Neural cell (in vitro differentiated cells): ENCODE measurements around the gene TEAD4. TPM values are rescaled to one million over a fixed set of nuclear protein-coding genes. Genes with fewer than 3 reads are reported as not detected.

Source experiments
- H2AFZ ChIP-seq: fragments of 200-600, 300-800 bp; sonication (generic), shearing (Covaris generic); 2 replicates; pipeline ENCODE4 v1.6.0; 2014; ENCODE audit warnings: low read depth, mild to moderate bottlenecking, antibody characterized with exemption, low read length, moderate library complexity
- H3F3A ChIP-seq: fragments of 200-600 bp; shearing (Covaris generic); 2 replicates; pipeline ENCODE4 v1.6.1; 2016; ENCODE audit warnings: mild to moderate bottlenecking, moderate library complexity, mixed read lengths, antibody characterized with exemption, low read length; ENCODE audit not compliant: insufficient read depth, poor library complexity, severe bottlenecking
- H3K27ac ChIP-seq: fragments of 200-600, 300-800 bp; sonication (generic), shearing (Covaris generic); 2 replicates; pipeline ENCODE4 v1.5.1; 2014; ENCODE audit warnings: mild to moderate bottlenecking, low read length, moderate library complexity
- H3K27me3 ChIP-seq: fragments of 300-800, 200-600 bp; sonication (generic), shearing (Covaris generic); 2 replicates; pipeline ENCODE4 v1.6.0; 2014; ENCODE audit warnings: mild to moderate bottlenecking, low read depth, low read length, moderate library complexity; ENCODE audit not compliant: insufficient read depth
- H3K36me3 ChIP-seq: fragments of 300-800, 200-600 bp; sonication (generic), shearing (Covaris generic); 2 replicates; pipeline ENCODE4 v1.5.1; 2014; ENCODE audit warnings: mild to moderate bottlenecking, antibody characterized with exemption, low read length, moderate library complexity; ENCODE audit not compliant: insufficient read depth
- H3K4me2 ChIP-seq: fragments of 300-800, 200-600 bp; sonication (generic), shearing (Covaris generic); 2 replicates; pipeline ENCODE4 v1.6.0; 2014; ENCODE audit warnings: mild to moderate bottlenecking, low read length
- H3K4me3 ChIP-seq: fragments of 300-800, 200-600 bp; sonication (generic), shearing (Covaris generic); 2 replicates; pipeline ENCODE4 v1.5.1; 2014; ENCODE audit warnings: mild to moderate bottlenecking, low read length, moderate library complexity
- H3K79me2 ChIP-seq: fragments of 200-600 bp; shearing (Covaris generic); replicated peaks from 2 replicates; pipeline ENCODE4 v1.6.0; 2014; ENCODE audit warnings: mild to moderate bottlenecking, low read length, moderate library complexity; ENCODE audit not compliant: insufficient read depth
- H3K9ac ChIP-seq: fragments of 300-800, 200-600 bp; sonication (generic), shearing (Covaris generic); 2 replicates; pipeline ENCODE4 v1.6.1; 2016; ENCODE audit warnings: mild to moderate bottlenecking, low read length, mixed read lengths
- H3K9me2 ChIP-seq: fragments of 200-600 bp; shearing (Covaris generic); 2 replicates; pipeline ENCODE4 v1.6.1; 2016; ENCODE audit warnings: mild to moderate bottlenecking, low read length, mixed read lengths; ENCODE audit not compliant: insufficient read depth
- H3K9me3 ChIP-seq: fragments of 200-600, 300-800 bp; sonication (generic), shearing (Covaris generic); 2 replicates; pipeline ENCODE4 v1.6.1; 2016; ENCODE audit warnings: mild to moderate bottlenecking, mixed run types, low read length, moderate library complexity, mixed read lengths
- H4K20me1 ChIP-seq: fragments of 200-600 bp; shearing (Covaris generic); 2 replicates; pipeline ENCODE4 v1.6.1; 2016; ENCODE audit warnings: mild to moderate bottlenecking, mixed run types; ENCODE audit not compliant: insufficient read depth
- EP300 ChIP-seq: fragments of 450-650 bp; conservative IDR thresholded peaks from 2 replicates; pipeline ENCODE4 v1.6.1; 2014; ENCODE audit warnings: antibody characterized with exemption, mild to moderate bottlenecking, moderate library complexity; ENCODE audit not compliant: poor library complexity, severe bottlenecking
- EZH2 ChIP-seq: fragments of 200-600, 300-800 bp; shearing (Covaris generic), sonication (generic); IDR thresholded peaks from 2 replicates; pipeline ENCODE4 v1.6.1; 2014; ENCODE audit warnings: antibody characterized with exemption, low read length, borderline replicate concordance, mild to moderate bottlenecking; ENCODE audit not compliant: insufficient read depth, poor library complexity, severe bottlenecking
- MXI1 ChIP-seq: fragments of 450-650 bp; conservative IDR thresholded peaks from 2 replicates; pipeline ENCODE4 v1.6.1; 2014; ENCODE audit warnings: antibody characterized with exemption, mild to moderate bottlenecking; ENCODE audit not compliant: poor library complexity, severe bottlenecking
- POLR2AphosphoS5 ChIP-seq: IDR thresholded peaks from 2 replicates; pipeline ENCODE4 v1.6.1; 2012
- RAD21 ChIP-seq: fragments of 450-650 bp; conservative IDR thresholded peaks from 2 replicates; pipeline ENCODE4 v1.6.1; 2014; ENCODE audit warnings: antibody characterized with exemption, mild to moderate bottlenecking, moderate library complexity
- SMC3 ChIP-seq: fragments of 450-650 bp; conservative IDR thresholded peaks from 2 replicates; pipeline ENCODE4 v1.6.1; 2014; ENCODE audit warnings: antibody characterized with exemption, mild to moderate bottlenecking, moderate library complexity; ENCODE audit not compliant: poor library complexity
- TAF1 ChIP-seq: IDR thresholded peaks from 2 replicates; pipeline ENCODE4 v1.6.1; 2012; ENCODE audit warnings: low read depth
- polyA plus RNA-seq: library from polyadenylated mRNA; depleted of rRNA; stranded (reverse); fragments of >200 nt; gene quantifications from 2 replicates; pipeline ENCODE4 v1.2.3, GENCODE V29; 2014
- TF ChIP-seq, protein P1 (sequence below): fragments of 450-650 bp; IDR thresholded peaks from 2 replicates; pipeline ENCODE4 v1.5.1; 2014; ENCODE audit warnings: antibody characterized with exemption, mild to moderate bottlenecking, moderate library complexity; ENCODE audit not compliant: poor library complexity, severe bottlenecking
- TF ChIP-seq, protein P2 (sequence below): IDR thresholded peaks from 2 replicates; pipeline ENCODE4 v1.6.1; 2012; ENCODE audit warnings: borderline replicate concordance

The TEAD4 gene
- polyA plus RNA-seq, 1 donor from 2014 or later, result 1.6 TPM

DNA sequence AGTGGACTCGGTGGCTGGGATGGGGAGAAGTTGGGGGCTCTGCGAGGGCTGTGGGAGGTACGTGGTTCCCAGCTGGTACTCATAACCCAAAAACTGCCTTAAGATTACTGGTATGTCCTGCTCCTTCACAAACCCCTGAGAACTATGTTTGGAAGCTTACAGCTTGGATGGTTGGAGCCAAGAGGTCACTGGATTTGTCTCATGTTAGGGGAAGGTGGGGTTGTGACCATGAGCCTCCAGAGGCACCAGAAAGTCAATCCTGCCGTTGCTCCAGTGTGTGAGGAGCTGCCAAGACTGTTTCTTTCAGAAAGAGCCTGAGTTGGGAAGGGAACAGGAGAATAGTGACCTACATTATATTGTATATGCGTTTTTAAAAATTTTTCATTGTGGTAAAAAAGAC, 33.5 kb downstream of the TEAD4 start:
- no peak overlapping the region for H3K4me2 ChIP-seq
- no peak overlapping the region for H3K27ac ChIP-seq
- no peak overlapping the region for H2AFZ ChIP-seq
- TF ChIP-seq, protein P1, sequence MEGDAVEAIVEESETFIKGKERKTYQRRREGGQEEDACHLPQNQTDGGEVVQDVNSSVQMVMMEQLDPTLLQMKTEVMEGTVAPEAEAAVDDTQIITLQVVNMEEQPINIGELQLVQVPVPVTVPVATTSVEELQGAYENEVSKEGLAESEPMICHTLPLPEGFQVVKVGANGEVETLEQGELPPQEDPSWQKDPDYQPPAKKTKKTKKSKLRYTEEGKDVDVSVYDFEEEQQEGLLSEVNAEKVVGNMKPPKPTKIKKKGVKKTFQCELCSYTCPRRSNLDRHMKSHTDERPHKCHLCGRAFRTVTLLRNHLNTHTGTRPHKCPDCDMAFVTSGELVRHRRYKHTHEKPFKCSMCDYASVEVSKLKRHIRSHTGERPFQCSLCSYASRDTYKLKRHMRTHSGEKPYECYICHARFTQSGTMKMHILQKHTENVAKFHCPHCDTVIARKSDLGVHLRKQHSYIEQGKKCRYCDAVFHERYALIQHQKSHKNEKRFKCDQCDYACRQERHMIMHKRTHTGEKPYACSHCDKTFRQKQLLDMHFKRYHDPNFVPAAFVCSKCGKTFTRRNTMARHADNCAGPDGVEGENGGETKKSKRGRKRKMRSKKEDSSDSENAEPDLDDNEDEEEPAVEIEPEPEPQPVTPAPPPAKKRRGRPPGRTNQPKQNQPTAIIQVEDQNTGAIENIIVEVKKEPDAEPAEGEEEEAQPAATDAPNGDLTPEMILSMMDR, result no peak
- no peak for TF ChIP-seq EZH2
- no peak for TF ChIP-seq MXI1
- TF ChIP-seq SMC3, result no peak
- no peak for TF ChIP-seq TAF1
- no peak for TF ChIP-seq EP300
- TF ChIP-seq POLR2AphosphoS5, result no peak
- TF ChIP-seq RAD21, result no peak
- TF ChIP-seq, protein P2, sequence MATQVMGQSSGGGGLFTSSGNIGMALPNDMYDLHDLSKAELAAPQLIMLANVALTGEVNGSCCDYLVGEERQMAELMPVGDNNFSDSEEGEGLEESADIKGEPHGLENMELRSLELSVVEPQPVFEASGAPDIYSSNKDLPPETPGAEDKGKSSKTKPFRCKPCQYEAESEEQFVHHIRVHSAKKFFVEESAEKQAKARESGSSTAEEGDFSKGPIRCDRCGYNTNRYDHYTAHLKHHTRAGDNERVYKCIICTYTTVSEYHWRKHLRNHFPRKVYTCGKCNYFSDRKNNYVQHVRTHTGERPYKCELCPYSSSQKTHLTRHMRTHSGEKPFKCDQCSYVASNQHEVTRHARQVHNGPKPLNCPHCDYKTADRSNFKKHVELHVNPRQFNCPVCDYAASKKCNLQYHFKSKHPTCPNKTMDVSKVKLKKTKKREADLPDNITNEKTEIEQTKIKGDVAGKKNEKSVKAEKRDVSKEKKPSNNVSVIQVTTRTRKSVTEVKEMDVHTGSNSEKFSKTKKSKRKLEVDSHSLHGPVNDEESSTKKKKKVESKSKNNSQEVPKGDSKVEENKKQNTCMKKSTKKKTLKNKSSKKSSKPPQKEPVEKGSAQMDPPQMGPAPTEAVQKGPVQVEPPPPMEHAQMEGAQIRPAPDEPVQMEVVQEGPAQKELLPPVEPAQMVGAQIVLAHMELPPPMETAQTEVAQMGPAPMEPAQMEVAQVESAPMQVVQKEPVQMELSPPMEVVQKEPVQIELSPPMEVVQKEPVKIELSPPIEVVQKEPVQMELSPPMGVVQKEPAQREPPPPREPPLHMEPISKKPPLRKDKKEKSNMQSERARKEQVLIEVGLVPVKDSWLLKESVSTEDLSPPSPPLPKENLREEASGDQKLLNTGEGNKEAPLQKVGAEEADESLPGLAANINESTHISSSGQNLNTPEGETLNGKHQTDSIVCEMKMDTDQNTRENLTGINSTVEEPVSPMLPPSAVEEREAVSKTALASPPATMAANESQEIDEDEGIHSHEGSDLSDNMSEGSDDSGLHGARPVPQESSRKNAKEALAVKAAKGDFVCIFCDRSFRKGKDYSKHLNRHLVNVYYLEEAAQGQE, result no peak
- H3K79me2 ChIP-seq, result no peaks in the 10 kb centered on the region
- H3K9me3 ChIP-seq, result no peaks in the 10 kb centered on the region
- H3K9me2 ChIP-seq, result no peaks in the 10 kb centered on the region
- no peaks in the 10 kb centered on the region for H3F3A ChIP-seq
- no peaks in the 10 kb centered on the region for H3K36me3 ChIP-seq
- H3K4me3 ChIP-seq, result no peak overlapping the region
- H3K9ac ChIP-seq, result no peak overlapping the region
- no peaks in the 10 kb centered on the region for H4K20me1 ChIP-seq
- H3K27me3 ChIP-seq, result no peaks in the 10 kb centered on the region

DNA sequence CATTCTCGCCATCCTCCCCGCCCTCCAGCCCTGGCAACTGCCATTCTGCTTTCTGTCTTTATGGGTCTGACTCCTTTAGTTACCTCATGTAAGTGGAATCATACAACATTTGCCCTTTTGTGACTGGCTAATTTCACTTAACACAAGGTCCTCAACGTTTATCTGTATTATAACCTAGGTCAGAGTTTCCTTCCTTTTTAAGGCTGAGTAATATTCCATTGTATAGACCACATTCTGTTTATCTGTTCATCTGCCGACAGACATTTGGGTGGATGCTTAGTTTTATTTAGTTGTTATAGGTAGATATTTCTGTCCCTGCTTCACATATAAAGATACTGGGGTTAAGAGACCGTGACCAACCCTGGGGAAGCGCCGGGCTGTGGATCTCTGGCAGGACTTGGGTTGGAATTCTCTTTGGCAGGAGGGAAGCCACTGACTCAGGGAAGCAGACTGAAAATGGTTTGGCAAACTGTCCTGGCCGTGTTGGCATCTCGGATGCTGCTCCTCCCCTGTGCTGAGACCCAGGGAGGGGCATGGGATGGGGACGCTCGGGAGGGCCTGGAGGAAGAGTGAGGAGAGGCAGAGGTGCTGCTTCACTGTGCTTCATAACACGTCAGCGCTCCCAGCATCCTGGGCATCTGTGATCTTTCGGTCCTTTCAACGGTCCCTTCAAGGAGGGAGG, 38.9 kb downstream of the TEAD4 start:
- Histone ChIP-seq H3K36me3 (no peaks in the 10 kb centered on the region), H4K20me1 (no peaks in the 10 kb centered on the region), H3K27ac (no peak overlapping the region), H3K9me3 (no peaks in the 10 kb centered on the region), H3K4me2 (no peak overlapping the region), H3K9ac (no peak overlapping the region), H3K27me3 (no peaks in the 10 kb centered on the region), H3F3A (no peaks in the 10 kb centered on the region), H3K4me3 (no peak overlapping the region), H3K79me2 (no peaks in the 10 kb centered on the region), H3K9me2 (no peaks in the 10 kb centered on the region), H2AFZ (no peak overlapping the region)
- TF ChIP-seq, protein P2, result no peak
- TF ChIP-seq POLR2AphosphoS5, result no peak
- TF ChIP-seq EP300, result no peak
- no peak for TF ChIP-seq RAD21
- TF ChIP-seq, protein P1, result no peak
- TF ChIP-seq MXI1, result no peak
- no peak for TF ChIP-seq EZH2
- no peak for TF ChIP-seq SMC3
- TF ChIP-seq TAF1, result no peak
